ENCODE results near the gene BCL7C.

DNA sequence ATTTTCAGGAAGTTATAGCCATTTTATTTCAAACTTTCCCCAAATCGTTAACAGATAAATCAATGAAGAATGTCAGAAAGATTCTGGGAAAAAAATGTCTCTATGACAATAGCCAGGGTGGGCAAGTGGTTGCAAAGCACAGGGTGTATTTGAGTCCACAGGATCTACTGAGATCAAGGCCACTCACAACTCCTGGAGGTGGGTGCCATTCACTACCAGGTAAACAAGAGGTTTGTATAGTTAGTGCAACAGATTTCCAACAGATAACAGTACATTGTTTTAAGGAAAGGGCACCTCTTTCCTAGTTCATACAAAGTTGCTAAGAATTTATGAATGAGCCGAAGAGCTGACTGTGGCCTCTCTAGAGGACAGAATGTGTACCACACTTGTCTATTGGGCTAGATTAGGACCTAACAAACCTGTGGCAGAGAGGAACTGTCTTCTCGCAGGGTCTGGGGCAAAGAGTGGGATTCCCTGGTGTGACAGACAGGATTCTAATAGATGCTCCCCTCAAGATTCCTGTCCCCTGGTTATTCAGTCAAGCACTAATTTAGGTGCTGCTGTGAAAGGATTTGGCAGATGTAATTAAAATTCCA is 54.9 kb downstream of the BCL7C start:
- TF ChIP-seq, protein P1, sequence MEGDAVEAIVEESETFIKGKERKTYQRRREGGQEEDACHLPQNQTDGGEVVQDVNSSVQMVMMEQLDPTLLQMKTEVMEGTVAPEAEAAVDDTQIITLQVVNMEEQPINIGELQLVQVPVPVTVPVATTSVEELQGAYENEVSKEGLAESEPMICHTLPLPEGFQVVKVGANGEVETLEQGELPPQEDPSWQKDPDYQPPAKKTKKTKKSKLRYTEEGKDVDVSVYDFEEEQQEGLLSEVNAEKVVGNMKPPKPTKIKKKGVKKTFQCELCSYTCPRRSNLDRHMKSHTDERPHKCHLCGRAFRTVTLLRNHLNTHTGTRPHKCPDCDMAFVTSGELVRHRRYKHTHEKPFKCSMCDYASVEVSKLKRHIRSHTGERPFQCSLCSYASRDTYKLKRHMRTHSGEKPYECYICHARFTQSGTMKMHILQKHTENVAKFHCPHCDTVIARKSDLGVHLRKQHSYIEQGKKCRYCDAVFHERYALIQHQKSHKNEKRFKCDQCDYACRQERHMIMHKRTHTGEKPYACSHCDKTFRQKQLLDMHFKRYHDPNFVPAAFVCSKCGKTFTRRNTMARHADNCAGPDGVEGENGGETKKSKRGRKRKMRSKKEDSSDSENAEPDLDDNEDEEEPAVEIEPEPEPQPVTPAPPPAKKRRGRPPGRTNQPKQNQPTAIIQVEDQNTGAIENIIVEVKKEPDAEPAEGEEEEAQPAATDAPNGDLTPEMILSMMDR (IDR thresholded peaks at IDR 0.05; ENCODE audit: control extremely low read depth in 1 of 3, insufficient read depth in 1 of 3, low read depth in 1 of 3, low read length in 3 of 3), result no peak
- TF ChIP-seq SRF (IDR thresholded peaks at IDR 0.05; ENCODE audit: low read depth, low read length), result no peak
